ENCODE data around the gene DAB2IP. TPM values are rescaled to one million over a fixed set of nuclear protein-coding genes. Genes with fewer than 3 reads are reported as not detected.
A peak's percentile ranks its signal among the peaks of the same experiment; 100 is the strongest.

Gene DAB2IP
- total RNA-seq, 1 donor from 2014 or later, result 41.7 TPM

DNA sequence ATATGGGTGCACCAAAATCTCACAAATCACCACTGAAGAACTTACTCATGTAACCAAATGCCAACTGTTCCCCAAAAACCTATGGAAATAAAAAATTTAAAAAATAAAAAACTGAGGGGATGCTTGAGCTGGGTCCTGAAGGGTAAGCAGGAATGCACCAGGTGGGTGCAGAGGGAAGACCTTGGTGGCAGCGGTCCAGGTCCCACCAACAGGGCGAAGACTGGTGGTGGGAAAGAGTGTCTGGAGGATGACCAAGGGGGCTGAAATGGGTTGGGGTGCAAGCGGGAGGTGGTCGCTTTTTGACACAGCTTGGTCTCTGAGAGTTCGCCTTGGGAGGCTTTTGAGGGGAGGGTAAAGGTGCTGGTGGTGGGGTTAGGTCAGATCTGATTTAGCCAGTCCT, 3.3 kb upstream of the DAB2IP start:
- no peak overlapping the region for H3K4me3 Mint-ChIP-seq (ENCODE audit: unreplicated experiment)
- Histone ChIP-seq H3K27me3 (ENCODE audit: insufficient read depth, low read length) (peaks cover 16% of the 10 kb centered on the region), H3K79me2 (ENCODE audit: insufficient read depth, low read length) (no peaks in the 10 kb centered on the region), H4K20me1 (ENCODE audit: insufficient read depth, low read length) (peaks cover 17% of the 10 kb centered on the region), H3K4me1 (ENCODE audit: insufficient read depth, low read length) (peaks cover 29% of the 10 kb centered on the region), H2AFZ (ENCODE audit: low read depth, low read length) (no peak overlapping the region), H3K27ac (ENCODE audit: low read depth, low read length) (no peak overlapping the region), H3K9ac (ENCODE audit: low read length) (no peak overlapping the region), H3K9me3 (ENCODE audit: insufficient read depth, low read depth, low read length) (no peaks in the 10 kb centered on the region), H3K4me2 (ENCODE audit: low read length) (no peak overlapping the region), H3K36me3 (ENCODE audit: insufficient read depth, low read length) (no peaks in the 10 kb centered on the region), H3K4me3 (ENCODE audit: insufficient read depth, low read depth, low read length) (no peak overlapping the region)
- DNase-seq (ENCODE audit: low read depth) (no peak), FAIRE-seq (no peak)
- peaks cover 15% of the 10 kb centered on the region for H3K4me1 Mint-ChIP-seq (ENCODE audit: low read depth, unreplicated experiment)
- TF ChIP-seq, protein P1, sequence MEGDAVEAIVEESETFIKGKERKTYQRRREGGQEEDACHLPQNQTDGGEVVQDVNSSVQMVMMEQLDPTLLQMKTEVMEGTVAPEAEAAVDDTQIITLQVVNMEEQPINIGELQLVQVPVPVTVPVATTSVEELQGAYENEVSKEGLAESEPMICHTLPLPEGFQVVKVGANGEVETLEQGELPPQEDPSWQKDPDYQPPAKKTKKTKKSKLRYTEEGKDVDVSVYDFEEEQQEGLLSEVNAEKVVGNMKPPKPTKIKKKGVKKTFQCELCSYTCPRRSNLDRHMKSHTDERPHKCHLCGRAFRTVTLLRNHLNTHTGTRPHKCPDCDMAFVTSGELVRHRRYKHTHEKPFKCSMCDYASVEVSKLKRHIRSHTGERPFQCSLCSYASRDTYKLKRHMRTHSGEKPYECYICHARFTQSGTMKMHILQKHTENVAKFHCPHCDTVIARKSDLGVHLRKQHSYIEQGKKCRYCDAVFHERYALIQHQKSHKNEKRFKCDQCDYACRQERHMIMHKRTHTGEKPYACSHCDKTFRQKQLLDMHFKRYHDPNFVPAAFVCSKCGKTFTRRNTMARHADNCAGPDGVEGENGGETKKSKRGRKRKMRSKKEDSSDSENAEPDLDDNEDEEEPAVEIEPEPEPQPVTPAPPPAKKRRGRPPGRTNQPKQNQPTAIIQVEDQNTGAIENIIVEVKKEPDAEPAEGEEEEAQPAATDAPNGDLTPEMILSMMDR (IDR thresholded peaks at IDR 0.05; ENCODE audit: insufficient read depth, low read depth, low read length), result no peak
- no peak for TF ChIP-seq EZH2 (IDR thresholded peaks at IDR 0.05; ENCODE audit: insufficient read depth, low read length)
- H3K36me3 Mint-ChIP-seq (ENCODE audit: low read depth, unreplicated experiment), result no peaks in the 10 kb centered on the region
- no peaks in the 10 kb centered on the region for H3K9me3 Mint-ChIP-seq (ENCODE audit: unreplicated experiment)
- H3K27me3 Mint-ChIP-seq (ENCODE audit: low read depth, unreplicated experiment), result peaks cover 6% of the 10 kb centered on the region
- no peak overlapping the region for H3K27ac Mint-ChIP-seq (ENCODE audit: unreplicated experiment)

DNA sequence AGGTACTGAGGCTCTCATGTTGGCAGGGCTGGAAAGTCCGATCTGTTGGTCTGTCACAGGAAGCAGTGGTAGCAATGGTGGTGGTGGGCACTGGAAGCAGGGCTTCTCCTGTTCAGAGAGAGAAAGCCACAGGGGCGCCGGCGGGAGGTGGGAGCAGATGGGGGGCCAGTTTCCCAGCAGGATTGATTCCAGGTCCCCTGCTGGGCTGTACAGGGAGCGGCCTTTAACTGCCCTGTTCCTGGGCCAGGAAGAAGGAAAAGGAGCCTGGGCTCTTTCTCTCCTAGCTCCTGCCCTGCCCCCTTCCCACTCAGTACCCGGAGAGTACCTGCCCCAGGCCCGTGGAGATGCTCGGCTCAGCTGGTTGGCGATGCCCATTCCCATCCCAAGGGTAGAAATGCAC, 2.6 kb upstream of the DAB2IP start:
- Mint-ChIP-seq H3K36me3 (ENCODE audit: low read depth, unreplicated experiment) (no peaks in the 10 kb centered on the region), H3K9me3 (ENCODE audit: unreplicated experiment) (no peaks in the 10 kb centered on the region), H3K27ac (ENCODE audit: unreplicated experiment) (no peak overlapping the region), H3K27me3 (ENCODE audit: low read depth, unreplicated experiment) (peaks cover under 1% of the 10 kb centered on the region), H3K4me1 (ENCODE audit: low read depth, unreplicated experiment) (peaks cover 18% of the 10 kb centered on the region), H3K4me3 (ENCODE audit: unreplicated experiment) (no peak overlapping the region)
- no peak overlapping the region for H2AFZ ChIP-seq (ENCODE audit: low read depth, low read length)
- no peaks in the 10 kb centered on the region for H3K79me2 ChIP-seq (ENCODE audit: insufficient read depth, low read length)
- H3K9me3 ChIP-seq (ENCODE audit: insufficient read depth, low read depth, low read length), result no peaks in the 10 kb centered on the region
- DNase-seq (ENCODE audit: low read depth) (no peak), FAIRE-seq (no peak)
- H3K4me1 ChIP-seq (ENCODE audit: insufficient read depth, low read length), result peaks cover 29% of the 10 kb centered on the region
- peaks cover 23% of the 10 kb centered on the region for H4K20me1 ChIP-seq (ENCODE audit: insufficient read depth, low read length)
- no peak overlapping the region for H3K4me3 ChIP-seq (ENCODE audit: insufficient read depth, low read depth, low read length)
- peaks cover 16% of the 10 kb centered on the region for H3K27me3 ChIP-seq (ENCODE audit: insufficient read depth, low read length)
- H3K4me2 ChIP-seq (ENCODE audit: low read length), result no peak overlapping the region
- no peaks in the 10 kb centered on the region for H3K36me3 ChIP-seq (ENCODE audit: insufficient read depth, low read length)
- no peak overlapping the region for H3K9ac ChIP-seq (ENCODE audit: low read length)
- no peak overlapping the region for H3K27ac ChIP-seq (ENCODE audit: low read depth, low read length)
- TF ChIP-seq EZH2 (IDR thresholded peaks at IDR 0.05; ENCODE audit: insufficient read depth, low read length), result no peak
- TF ChIP-seq, protein P1 (IDR thresholded peaks at IDR 0.05; ENCODE audit: insufficient read depth, low read depth, low read length), result no peak

DNA sequence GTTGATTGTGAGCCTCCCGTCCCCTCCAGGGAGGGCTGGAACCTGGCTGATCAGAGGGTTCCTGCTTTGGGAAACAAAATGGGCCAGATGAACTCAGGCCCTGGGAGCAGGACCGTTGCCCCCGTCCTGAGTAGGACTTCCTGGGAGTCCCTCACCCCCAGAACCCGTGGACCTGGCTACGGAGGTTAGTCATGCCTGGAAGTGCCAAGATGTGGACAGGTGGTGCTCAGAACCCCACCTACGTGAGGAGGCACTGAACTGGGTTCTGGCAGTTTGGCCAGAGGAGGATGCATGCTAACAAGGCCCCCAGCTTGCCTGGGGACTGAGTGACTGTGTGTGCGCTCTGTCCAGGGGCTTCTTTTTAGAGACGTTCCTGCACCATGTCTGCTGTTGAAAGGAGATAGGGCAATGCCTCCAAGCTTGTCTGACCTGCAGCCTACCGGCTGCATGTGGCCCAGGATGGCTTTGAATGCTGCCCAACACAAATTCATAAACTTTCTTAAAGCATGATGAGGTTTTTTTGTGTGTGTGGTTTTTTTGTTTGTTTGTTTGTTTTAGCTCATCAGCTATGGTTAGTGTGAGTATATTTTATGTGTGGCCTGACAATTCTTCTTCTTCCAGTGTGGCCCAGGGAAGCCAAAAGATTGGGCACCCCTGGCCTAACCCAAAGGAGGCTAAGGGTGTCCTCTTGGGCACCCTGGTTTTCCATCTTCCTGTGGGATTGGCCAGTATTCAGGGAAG, 1.8 kb upstream of the DAB2IP start:
- Histone ChIP-seq H3K9ac (ENCODE audit: low read length) (no peak overlapping the region), H3K36me3 (ENCODE audit: insufficient read depth, low read length) (no peaks in the 10 kb centered on the region), H3K79me2 (ENCODE audit: insufficient read depth, low read length) (no peaks in the 10 kb centered on the region), H4K20me1 (ENCODE audit: insufficient read depth, low read length) (peaks cover 28% of the 10 kb centered on the region), H3K27ac (ENCODE audit: low read depth, low read length) (no peak overlapping the region), H3K4me2 (ENCODE audit: low read length) (peak overlapping the region; percentile 88), H3K4me1 (ENCODE audit: insufficient read depth, low read length) (peaks cover 29% of the 10 kb centered on the region), H3K9me3 (ENCODE audit: insufficient read depth, low read depth, low read length) (no peaks in the 10 kb centered on the region), H2AFZ (ENCODE audit: low read depth, low read length) (no peak overlapping the region), H3K4me3 (ENCODE audit: insufficient read depth, low read depth, low read length) (no peak overlapping the region), H3K27me3 (ENCODE audit: insufficient read depth, low read length) (peaks cover 16% of the 10 kb centered on the region)
- Mint-ChIP-seq H3K4me1 (ENCODE audit: low read depth, unreplicated experiment) (peaks cover 18% of the 10 kb centered on the region), H3K4me3 (ENCODE audit: unreplicated experiment) (no peak overlapping the region), H3K36me3 (ENCODE audit: low read depth, unreplicated experiment) (no peaks in the 10 kb centered on the region), H3K27ac (ENCODE audit: unreplicated experiment) (no peak overlapping the region), H3K9me3 (ENCODE audit: unreplicated experiment) (no peaks in the 10 kb centered on the region), H3K27me3 (ENCODE audit: low read depth, unreplicated experiment) (no peaks in the 10 kb centered on the region)
- no peak for FAIRE-seq
- DNase-seq (ENCODE audit: low read depth), result no peak
- TF ChIP-seq, protein P1 (IDR thresholded peaks at IDR 0.05; ENCODE audit: insufficient read depth, low read depth, low read length), result no peak
